Activated CD4-positive, alpha-beta T cell treated with anti-CD3 and anti-CD28 coated beads, Interleukin-2, Interleukin-4, amounts not matched to agents 100 ng/mL and 50 ng/mL, durations not matched to agents 16 hours and 8 hours (primary cell): ENCODE data around the gene TERT.
A peak's percentile ranks its signal among the peaks of the same experiment; 100 is the strongest.
"Not testable (repeated sequence)": the region's sequence is repeated elsewhere in the genome, so short reads cannot be mapped to it uniquely, and the experiment has no call there.

Source experiments
- DNase-seq: peaks from one replicate; pipeline ENCODE4 v3.0.0-alpha.2; 2020; ENCODE audit warnings: low spot score

The TERT gene

GRCh38 chr5:1294835-1295649 is at the start of gene TERT:
TERT (minus strand) TSS chr5:1295068; CDS start chr5:1294989, 79 bp downstream.
- DNase-seq = peak; percentile 88

- no peak for DNase-seq
Measured at GRCh38 chr5:1343931-1344901, 49.3 kb upstream of the TERT start.

- no peak for DNase-seq
Measured at GRCh38 chr5:1343315-1343751, 48.5 kb upstream of the TERT start.

- DNase-seq = not testable (repeated sequence)
Measured at GRCh38 chr5:1342711-1343110, 47.8 kb upstream of the TERT start.

- no peak for DNase-seq
Measured at GRCh38 chr5:1342268-1342667, 47.4 kb upstream of the TERT start.

GRCh38 chr5:1341863-1342262 is 47.0 kb upstream of the TERT start:
- no peak for DNase-seq

- not testable (repeated sequence) for DNase-seq
Measured at GRCh38 chr5:1339818-1340210, 44.9 kb upstream of the TERT start.

GRCh38 chr5:1339139-1339817 is 44.4 kb upstream of the TERT start:
- DNase-seq = not testable (repeated sequence)

- no peak for DNase-seq
Measured at GRCh38 chr5:1338506-1339070, 43.7 kb upstream of the TERT start.

- no peak for DNase-seq
Measured at GRCh38 chr5:1338196-1338490, 43.3 kb upstream of the TERT start.

- no peak for DNase-seq
Measured at GRCh38 chr5:1337489-1338195, 42.8 kb upstream of the TERT start.

- no peak for DNase-seq
Measured at GRCh38 chr5:1336749-1337488, 42.1 kb upstream of the TERT start.

- DNase-seq = no peak
Measured at GRCh38 chr5:1336106-1336561, 41.3 kb upstream of the TERT start.

GRCh38 chr5:1335540-1336095 is 40.8 kb upstream of the TERT start:
- no peak for DNase-seq

GRCh38 chr5:1334831-1335539 is 40.1 kb upstream of the TERT start:
- DNase-seq = no peak

- no peak for DNase-seq
Measured at GRCh38 chr5:1333986-1334385, 39.1 kb upstream of the TERT start.

GRCh38 chr5:1333286-1333685 is 38.4 kb upstream of the TERT start:
- not testable (repeated sequence) for DNase-seq

GRCh38 chr5:1332461-1333001 is 37.7 kb upstream of the TERT start:
- no peak for DNase-seq

GRCh38 chr5:1331861-1332405 is 37.1 kb upstream of the TERT start:
- DNase-seq = no peak
